Activated gamma-delta T cell treated with Interleukin-2 at 50 U/mL for 16 hours (primary cell): Measurements from ENCODE around the gene ZNF438.

Experiments used
- DNase-seq: peaks from one replicate; pipeline ENCODE4 v3.0.0-alpha.2; 2020

Gene ZNF438

GRCh38 chr10:30873411-30873810, 158.3 kb downstream of the ZNF438 start:
- DNase-seq: no peak

GRCh38 chr10:30870896-30871295, 160.8 kb downstream of the ZNF438 start:
- DNase-seq: no peak

GRCh38 chr10:30869566-30869965, 162.1 kb downstream of the ZNF438 start:
- no peak for DNase-seq

- DNase-seq: no peak
Observed at GRCh38 chr10:30868611-30869010, 163.1 kb downstream of the ZNF438 start.

GRCh38 chr10:30866896-30867295, 164.8 kb downstream of the ZNF438 start:
- no peak for DNase-seq

GRCh38 chr10:30865141-30865926, 166.3 kb downstream of the ZNF438 start:
- DNase-seq: no peak

- DNase-seq: no peak
Observed at GRCh38 chr10:30863516-30864210, 168.0 kb downstream of the ZNF438 start.

GRCh38 chr10:30862486-30862885, 169.2 kb downstream of the ZNF438 start:
- DNase-seq: no peak

- DNase-seq: no peak
Observed at GRCh38 chr10:30861976-30862375, 169.7 kb downstream of the ZNF438 start.

GRCh38 chr10:30861221-30861620, 170.4 kb downstream of the ZNF438 start:
- DNase-seq: no peak

- no peak for DNase-seq
Observed at GRCh38 chr10:30858499-30858898, 173.2 kb downstream of the ZNF438 start.

- no peak for DNase-seq
Observed at GRCh38 chr10:30857803-30858202, 173.9 kb downstream of the ZNF438 start.

GRCh38 chr10:30855131-30855530, 176.5 kb downstream of the ZNF438 start:
- no peak for DNase-seq

GRCh38 chr10:30854656-30855055, 177.0 kb downstream of the ZNF438 start:
- DNase-seq: no peak

GRCh38 chr10:30853066-30853465, 178.6 kb downstream of the ZNF438 start:
- DNase-seq: no peak

GRCh38 chr10:30850776-30851175, 180.9 kb downstream of the ZNF438 start:
- DNase-seq: no peak

GRCh38 chr10:30849231-30850035, 182.2 kb downstream of the ZNF438 start:
- DNase-seq: no peak

- DNase-seq: no peak
Observed at GRCh38 chr10:30848396-30849032, 183.2 kb downstream of the ZNF438 start.

- no peak for DNase-seq
Observed at GRCh38 chr10:30847642-30848041, 184.0 kb downstream of the ZNF438 start.

GRCh38 chr10:30847199-30847598, 184.5 kb downstream of the ZNF438 start:
- no peak for DNase-seq

- DNase-seq: no peak
Observed at GRCh38 chr10:30846710-30847109, 185.0 kb downstream of the ZNF438 start.

- no peak for DNase-seq
Observed at GRCh38 chr10:30842894-30843293, 188.8 kb downstream of the ZNF438 start.

GRCh38 chr10:30842185-30842584, 189.5 kb downstream of the ZNF438 start:
- DNase-seq: no peak
